SK-N-SH (cell line): Measurements from ENCODE around the gene MAST1. TPM values are rescaled to one million over a fixed set of nuclear protein-coding genes. Genes with fewer than 3 reads are reported as not detected.

Experiments used
- CTCF ChIA-PET: fragments of 300-600, 350-600 bp; formaldehyde crosslinking; extraction: SDS; loops from one replicate; lab custom pipeline; 2021; lab: Yijun Ruan, JAX
- POLR2A ChIA-PET: fragments of 350-600 bp; sonication (Branson Sonifier 250); formaldehyde crosslinking; extraction: SDS; loops from one replicate; lab custom pipeline; 2020; ENCODE audit warnings: antibody characterized with exemption, inconsistent platforms; lab: Yijun Ruan, JAX
- DNase-seq: peaks from one replicate; pipeline ENCODE4 v3.0.0; 2012
- H2AFZ ChIP-seq: fragments of 200-600 bp; sonication (generic); 2 replicates; pipeline ENCODE4 v1.8.1; 2016; ENCODE audit warnings: antibody characterized with exemption, mild to moderate bottlenecking, low read depth
- H3F3A ChIP-seq: fragments of 200-600 bp; sonication (generic); replicated peaks from 2 replicates; pipeline ENCODE3; 2016; ENCODE audit warnings: antibody characterized with exemption, mild to moderate bottlenecking; ENCODE audit not compliant: insufficient read depth
- H3K27ac ChIP-seq, 2 experiments: fragments of 200-500 bp in 1 of 2; fragments of 200-600 bp in 1 of 2; sonication (Bioruptor generic) in 1 of 2; sonication (generic), shearing (Covaris generic) in 1 of 2; 2 replicates each; pipeline versions ENCODE4 v1.5.1 to v1.6.1; 2014 to 2016; ENCODE audit warnings: low read depth in 2 of 2, inconsistent platforms in 1 of 2, low read length in 1 of 2, mild to moderate bottlenecking in 1 of 2, mixed read lengths in 1 of 2
- H3K27me3 ChIP-seq: fragments of 200-600 bp; sonication (generic), shearing (Covaris generic); 2 replicates; pipeline ENCODE4 v1.6.1; 2016; ENCODE audit warnings: mixed run types; ENCODE audit not compliant: insufficient read depth
- H3K36me3 ChIP-seq, 2 experiments: fragments of 200-500 bp in 1 of 2; fragments of 200-600 bp in 1 of 2; sonication (Bioruptor generic) in 1 of 2; sonication (generic) in 1 of 2; replicated peaks in 1 of 2; 2 replicates each; pipeline versions ENCODE3 to v1.5.1; 2014 to 2016; ENCODE audit warnings: low read length in 1 of 2, mild to moderate bottlenecking in 1 of 2; ENCODE audit not compliant: insufficient read depth in 2 of 2, control insufficient read depth in 1 of 2
- H3K4me1 ChIP-seq, 2 experiments: fragments of 200-500 bp in 1 of 2; fragments of 200-600 bp in 1 of 2; sonication (Bioruptor generic) in 1 of 2; sonication (generic), shearing (Covaris generic) in 1 of 2; 2 replicates each; pipeline versions ENCODE4 v1.5.1 to v1.6.1; 2014 to 2016; ENCODE audit warnings: low read depth in 1 of 2, low read length in 1 of 2, mixed run types in 1 of 2; ENCODE audit not compliant: insufficient read depth in 2 of 2, control insufficient read depth in 1 of 2
- H3K4me2 ChIP-seq: fragments of 200-600 bp; sonication (generic), shearing (Covaris generic); 2 replicates; pipeline ENCODE4 v1.6.1; 2017; ENCODE audit warnings: mixed run types
- H3K4me3 ChIP-seq, 2 experiments: fragments of 200-500 bp in 1 of 2; fragments of 200-600 bp in 1 of 2; sonication (Bioruptor generic) in 1 of 2; sonication (generic), shearing (Covaris generic) in 1 of 2; 2 replicates each; pipeline versions ENCODE4 v1.5.1 to v1.8.1; 2014 to 2016; ENCODE audit warnings: low read depth in 2 of 2, inconsistent platforms in 1 of 2, low read length in 1 of 2, mild to moderate bottlenecking in 1 of 2, mixed read lengths in 1 of 2, moderate library complexity in 1 of 2
- H3K79me2 ChIP-seq: fragments of 200-600 bp; sonication (generic); 2 replicates; pipeline ENCODE4 v1.8.1; 2017; ENCODE audit warnings: mild to moderate bottlenecking; ENCODE audit not compliant: insufficient read depth
- H3K9ac ChIP-seq: fragments of 200-600 bp; sonication (generic); 2 replicates; pipeline ENCODE4 v1.6.1; 2017; ENCODE audit warnings: mixed run types
- H3K9me2 ChIP-seq: fragments of 200-600 bp; sonication (generic); 2 replicates; pipeline ENCODE4 v1.6.1; 2017; ENCODE audit warnings: mixed run types
- H3K9me3 ChIP-seq: fragments of 200-600 bp; sonication (generic); 2 replicates; pipeline ENCODE4 v1.6.1; 2017; ENCODE audit warnings: mixed run types, mild to moderate bottlenecking, moderate library complexity
- H4K20me1 ChIP-seq: fragments of 200-600 bp; sonication (generic); 2 replicates; pipeline ENCODE4 v1.6.1; 2017; ENCODE audit warnings: mild to moderate bottlenecking, mixed run types; ENCODE audit not compliant: insufficient read depth
- CTCF ChIP-seq: fragments of 200-600 bp; sonication (generic); IDR thresholded peaks from 2 replicates; pipeline ENCODE4 v1.6.1; 2017; ENCODE audit warnings: antibody characterized with exemption, mild to moderate bottlenecking, moderate library complexity
- ELF1 ChIP-seq: IDR thresholded peaks from 2 replicates; pipeline ENCODE4 v1.4.0; 2012
- FOSL2 ChIP-seq: IDR thresholded peaks from 2 replicates; pipeline ENCODE4 v1.4.0; 2012; ENCODE audit warnings: low read depth, mild to moderate bottlenecking, moderate library complexity, borderline replicate concordance
- GABPA ChIP-seq: IDR thresholded peaks from 2 replicates; pipeline ENCODE4 v1.4.0; 2012; ENCODE audit warnings: low read depth, mild to moderate bottlenecking
- GATA2 ChIP-seq: sonication (generic); formaldehyde crosslinking; IDR thresholded peaks from 2 replicates; pipeline ENCODE4 v1.5.0; 2020; ENCODE audit warnings: mild to moderate bottlenecking, missing genetic modification reagents
- JUND ChIP-seq: IDR thresholded peaks from 2 replicates; pipeline ENCODE4 v1.4.0; 2012
- MAX ChIP-seq: IDR thresholded peaks from 2 replicates; pipeline ENCODE4 v1.4.0; 2012; ENCODE audit warnings: low read depth
- MEF2A ChIP-seq: IDR thresholded peaks from 2 replicates; pipeline ENCODE4 v1.4.0; 2012; ENCODE audit warnings: low read depth, borderline replicate concordance
- MXI1 ChIP-seq: IDR thresholded peaks from 2 replicates; pipeline ENCODE4 v1.6.1; 2012; ENCODE audit warnings: mild to moderate bottlenecking, low read depth, low read length, improper control_type of control experiment
- RAD21 ChIP-seq: IDR thresholded peaks from 2 replicates; pipeline ENCODE4 v1.6.1; 2012; ENCODE audit warnings: mild to moderate bottlenecking, low read length
- RCOR1 ChIP-seq: fragments of 150-350 bp; IDR thresholded peaks from 2 replicates; pipeline ENCODE4 v1.6.1; 2017; ENCODE audit warnings: antibody characterized with exemption, low read length
- REST ChIP-seq: IDR thresholded peaks from 2 replicates; pipeline ENCODE4 v1.6.1; 2012; ENCODE audit warnings: mild to moderate bottlenecking, low read depth, low read length, moderate library complexity
- SMC3 ChIP-seq: IDR thresholded peaks from 2 replicates; pipeline ENCODE4 v1.6.1; 2012; ENCODE audit warnings: low read depth, low read length, improper control_type of control experiment
- TEAD4 ChIP-seq: IDR thresholded peaks from 2 replicates; pipeline ENCODE4 v1.4.0; 2012; ENCODE audit warnings: mild to moderate bottlenecking, borderline replicate concordance; ENCODE audit not compliant: insufficient read depth
- ZBTB33 ChIP-seq: IDR thresholded peaks from 2 replicates; pipeline ENCODE4 v1.4.0; 2012; ENCODE audit warnings: low read depth, borderline replicate concordance
- WGBS: methylation state at CpG from one replicate; pipeline ENCODE4 v1.1.6; 2017; ENCODE audit warnings: low lambda C conversion rate; 5-methylcytosine and 5-hydroxymethylcytosine counted together
- polyA plus RNA-seq, 3 experiments: library from polyadenylated mRNA; depleted of rRNA; stranded (reverse); fragments of >200 nt; gene quantifications; 2 replicates each; pipeline ENCODE4 v1.2.3, GENCODE V29; 2012

The MAST1 gene
- polyA plus RNA-seq, 1 of the 3 experiments (the other 2 are of a cell fraction): 9.7 TPM

- Histone ChIP-seq H3K4me2 (no peak overlapping the region), H3F3A (no peaks in the 10 kb centered on the region), H3K27ac (no peak overlapping the region), H3K27me3 (no peaks in the 10 kb centered on the region), H3K4me1 (no peaks in the 10 kb centered on the region; a peak in 1 of 4 replicates), H3K9ac (no peak overlapping the region), H3K9me2 (no peaks in the 10 kb centered on the region), H3K9me3 (no peaks in the 10 kb centered on the region), H4K20me1 (no peaks in the 10 kb centered on the region), H3K79me2 (no peaks in the 10 kb centered on the region), H2AFZ (no peak overlapping the region), H3K4me3 (no peak overlapping the region), H3K36me3 (no peaks in the 10 kb centered on the region)
- 92% methylated on average over 2 of the region's 2 CpGs for WGBS
- POLR2A ChIA-PET: no interaction called here
- no peak for DNase-seq
- CTCF ChIA-PET: interaction anchor here (0.9 to 2.9 kb wide), 3 partner anchors 13 to 44 kb away, joined by 3 to 16 read pairs (median 4); no protein-coding TSS in a partner anchor
- TF ChIP-seq GATA2 (CRISPR knock-in tag) (no peak), MXI1 (no peak), FOSL2 (no peak), JUND (no peak), ELF1 (no peak), TEAD4 (no peak), ZBTB33 (no peak), RCOR1 (no peak)
Observed at GRCh38 chr19:12821761-12822160, 16.6 kb upstream of the MAST1 start.

- ChIA-PET CTCF (interaction anchor here (0.5 to 5.4 kb wide), 18 partner anchors 11 to 103 kb away, joined by 3 to 48 read pairs (median 4); partner anchors contain the start of genes DNASE2, MAST1, RNASEH2A and THSD8), POLR2A (no interaction called here)
- Histone ChIP-seq H3K27me3 (no peaks in the 10 kb centered on the region), H3K4me1 (peaks cover 0 to 8% of the 10 kb centered on the region in 2 experiments; a peak in 1 of 4 replicates), H3K4me3 (peak overlapping the region in 1 of 2 experiments; percentile 15; a peak in 1 of 4 replicates), H3K9me2 (no peaks in the 10 kb centered on the region), H3K27ac (no peak overlapping the region), H3K4me2 (no peak overlapping the region), H3K9ac (no peak overlapping the region), H4K20me1 (no peaks in the 10 kb centered on the region), H3F3A (no peaks in the 10 kb centered on the region), H3K36me3 (no peaks in the 10 kb centered on the region), H2AFZ (no peak overlapping the region), H3K9me3 (no peaks in the 10 kb centered on the region), H3K79me2 (no peaks in the 10 kb centered on the region)
- TF ChIP-seq RAD21: peak; percentile 36
- TF ChIP-seq CTCF: peak; percentile 48
- no peak for TF ChIP-seq MEF2A
- peak; percentile 50 for TF ChIP-seq MAX
- peak; percentile 9; the same call in 1 of the 2 replicates for TF ChIP-seq SMC3
- no peak for TF ChIP-seq GABPA
- no peak for TF ChIP-seq REST
- DNase-seq: peak; percentile 88
- 36% methylated on average over 32 of the region's 46 CpGs for WGBS
Observed at GRCh38 chr19:12825254-12826131, 12.8 kb upstream of the MAST1 start.
